ENCODE results near the gene ZCCHC2.

ZCCHC2 gene

GRCh38 chr18:62611453-62612288 lies 88.8 kb downstream of the ZCCHC2 start:
- no peak for FAIRE-seq

- FAIRE-seq, result no peak
These were observed 89.4 kb downstream of the ZCCHC2 start for GRCh38 chr18:62612289-62612645.

DNA sequence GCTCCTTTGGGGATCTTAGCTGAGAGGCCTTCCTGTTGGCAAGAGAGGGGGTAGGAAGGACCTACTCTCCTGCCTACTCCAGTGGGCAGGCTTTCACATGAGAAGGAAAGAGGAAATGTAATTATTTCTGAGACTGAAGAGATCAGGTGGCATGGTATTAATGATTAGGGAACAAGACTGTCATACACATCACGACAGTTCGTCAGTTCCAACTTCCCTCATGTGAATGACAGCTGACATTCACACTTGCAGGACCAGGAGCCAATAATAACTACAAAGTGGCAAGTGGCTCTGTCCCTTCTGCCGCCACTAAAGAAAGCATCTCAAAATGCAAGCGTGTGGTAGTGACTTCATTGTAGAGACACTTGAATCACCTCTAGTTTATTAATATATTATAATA lies 90.0 kb downstream of the ZCCHC2 start:
- no peak for FAIRE-seq

- FAIRE-seq, result no peak
These were observed 91.7 kb downstream of the ZCCHC2 start for GRCh38 chr18:62614494-62614893.

DNA sequence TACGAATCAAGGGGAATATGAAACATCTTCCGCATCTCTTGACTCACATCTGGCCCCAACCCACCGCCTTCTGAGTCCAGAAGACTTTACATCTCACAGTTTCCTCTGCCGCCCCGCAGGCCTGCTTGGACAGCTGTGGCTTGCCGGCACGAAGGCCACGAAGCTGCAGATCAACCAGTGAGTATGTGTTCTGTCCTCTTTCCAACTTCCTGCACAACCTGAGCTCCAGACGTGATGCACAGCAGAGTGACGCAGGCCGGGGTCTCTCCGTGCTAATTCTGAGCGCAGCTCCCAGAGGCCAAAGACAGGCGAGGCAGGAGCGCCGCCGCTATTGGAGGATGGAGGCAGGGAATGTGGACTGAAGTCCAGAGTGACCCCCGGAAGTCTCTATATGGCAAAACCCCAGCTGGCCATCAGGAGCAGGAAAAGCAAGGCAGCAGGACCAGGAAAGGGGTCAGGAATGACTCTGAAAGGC lies 93.5 kb downstream of the ZCCHC2 start:
- no peak for FAIRE-seq

- FAIRE-seq, result no peak
These were observed 95.2 kb downstream of the ZCCHC2 start for GRCh38 chr18:62617793-62618591.

DNA sequence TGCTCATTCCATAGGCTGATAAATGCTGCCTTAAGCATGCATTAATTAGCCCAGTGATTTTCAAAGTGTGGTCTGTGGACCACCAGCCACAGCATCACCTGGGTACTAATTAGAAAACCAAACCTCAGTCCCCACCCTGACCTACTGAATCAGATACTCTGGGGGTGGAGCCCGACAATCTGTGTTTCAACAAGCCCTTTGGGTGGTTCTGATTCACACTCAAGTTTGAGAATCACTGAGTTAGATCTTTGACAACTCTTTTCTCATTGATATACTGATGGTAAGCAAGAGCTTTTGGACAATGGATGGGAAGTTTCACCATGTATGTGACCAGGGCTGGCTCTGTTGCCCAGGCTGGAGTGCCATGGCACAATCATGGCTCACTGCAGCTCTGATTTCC lies 95.9 kb downstream of the ZCCHC2 start:
- no peak for FAIRE-seq

GRCh38 chr18:62621546-62621945 lies 98.7 kb downstream of the ZCCHC2 start:
- no peak for FAIRE-seq

- FAIRE-seq, result no peak
These were observed 102.2 kb downstream of the ZCCHC2 start for GRCh38 chr18:62625019-62625418.

Data from endometrium (tissue), 2 donors.